GM18519 (cell line): Measurements from ENCODE around the gene PAQR9.

Source experiments
- ATAC-seq: cut with Tn5 transposase; IDR thresholded peaks from one replicate; pipeline ENCODE4 v1.9.1; 2021; ENCODE audit warnings: mild to moderate bottlenecking, moderate library complexity; ENCODE audit not compliant: unreplicated experiment, low FRiP score

PAQR9 gene

DNA sequence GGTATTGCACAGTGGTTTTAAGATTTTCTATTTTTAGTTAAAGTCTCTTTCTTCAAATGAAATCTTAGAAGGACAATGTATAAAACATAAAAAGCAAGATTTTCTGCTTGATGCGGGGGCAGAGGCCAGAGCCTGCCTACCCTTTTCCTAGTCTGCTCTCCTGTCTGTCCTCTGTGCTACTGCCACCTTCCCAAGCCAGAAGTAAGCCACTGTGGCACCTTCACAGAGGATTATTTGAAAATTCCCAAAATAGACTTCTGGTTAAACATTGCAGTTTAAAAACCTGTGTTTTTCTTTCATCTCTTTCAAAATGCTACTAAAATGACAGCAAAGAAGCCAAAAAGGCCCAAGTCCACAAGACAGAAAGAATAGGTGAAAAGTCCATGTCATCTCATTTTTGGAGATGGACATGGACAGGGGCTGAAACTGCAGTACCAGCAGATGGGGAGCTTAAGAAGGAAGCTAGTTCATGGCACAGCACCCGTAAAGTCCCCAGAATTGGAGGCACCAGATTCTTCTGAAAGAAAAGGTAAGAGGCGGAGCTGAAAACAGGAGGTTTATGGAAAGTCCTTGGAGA lies 37.0 kb downstream of the PAQR9 start:
- ATAC-seq = no peak

DNA sequence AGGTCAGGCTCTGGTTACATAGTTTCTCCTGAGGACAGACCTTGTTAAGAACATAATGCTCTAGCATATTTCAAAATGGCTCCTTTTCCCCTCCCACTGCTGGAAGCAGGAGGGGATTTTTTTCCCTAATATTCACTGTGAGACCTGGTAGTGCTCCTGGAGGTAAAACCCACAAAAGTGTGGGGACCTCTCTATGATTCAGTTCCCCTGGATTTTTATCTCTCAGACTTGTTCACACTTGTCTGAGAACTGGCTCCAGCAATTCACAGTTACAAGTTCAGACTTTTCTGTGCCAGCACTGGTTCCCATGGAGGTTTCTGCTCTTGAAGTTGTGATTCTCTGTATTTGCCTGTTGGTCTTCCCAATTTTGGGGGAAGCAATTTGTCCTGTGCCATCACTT lies 38.3 kb downstream of the PAQR9 start:
- no peak for ATAC-seq

DNA sequence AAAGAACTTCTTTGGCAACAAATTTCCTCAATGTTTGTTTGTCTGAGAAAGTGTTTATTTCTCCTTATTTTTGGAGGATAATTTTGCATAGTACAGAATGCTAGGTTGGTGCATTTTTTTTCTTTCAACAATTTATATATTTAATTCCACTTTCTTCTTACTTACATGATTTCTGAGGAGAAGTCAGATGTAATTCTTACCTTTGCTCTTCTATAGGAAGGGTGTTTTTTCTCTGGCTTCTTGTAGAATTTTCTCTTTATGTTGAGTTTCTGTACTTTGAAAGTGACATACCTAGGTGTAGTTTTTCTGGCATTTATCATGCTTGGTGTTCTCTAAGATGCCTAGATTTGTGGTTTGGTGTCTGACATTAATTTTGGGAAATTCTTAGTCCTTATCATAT lies 39.8 kb downstream of the PAQR9 start:
- ATAC-seq = no peak

DNA sequence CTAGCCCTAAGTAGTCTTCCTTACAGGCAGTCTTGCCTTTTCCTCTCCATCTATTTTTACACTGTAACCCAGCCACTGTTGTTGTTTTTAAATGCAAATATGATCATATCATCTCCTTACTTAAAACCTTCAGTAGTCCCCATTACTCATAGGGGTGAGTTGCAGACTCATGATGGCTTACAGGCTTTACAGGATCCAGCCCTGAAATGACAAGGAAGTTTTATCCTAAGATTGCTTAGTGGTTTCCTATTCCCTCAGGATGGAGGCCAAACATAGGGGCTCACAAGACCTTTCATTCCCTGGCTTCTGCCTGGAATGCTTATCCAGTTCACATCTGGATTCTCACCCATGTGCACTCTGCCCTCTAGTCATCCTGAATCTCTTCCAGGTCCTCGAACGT lies 46.9 kb downstream of the PAQR9 start:
- no peak for ATAC-seq

DNA sequence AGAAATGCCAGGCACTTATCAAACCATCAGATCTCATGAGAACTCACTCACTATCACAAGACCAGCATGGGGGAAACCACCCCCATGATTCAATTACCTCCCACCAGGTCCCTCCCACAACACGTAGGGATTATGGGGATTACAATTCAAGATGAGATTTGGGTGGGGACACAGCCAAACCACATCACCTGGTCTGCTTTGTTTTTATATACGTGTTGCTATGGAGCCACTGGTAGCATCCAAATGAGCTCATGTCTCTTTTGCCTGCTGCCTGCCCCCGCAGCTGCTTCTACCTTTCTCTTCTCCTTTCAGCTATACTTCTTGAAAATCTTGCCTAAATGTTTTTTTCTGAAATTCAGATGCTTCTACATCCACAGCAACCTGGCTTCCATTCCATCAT lies 47.8 kb downstream of the PAQR9 start:
- no peak for ATAC-seq

DNA sequence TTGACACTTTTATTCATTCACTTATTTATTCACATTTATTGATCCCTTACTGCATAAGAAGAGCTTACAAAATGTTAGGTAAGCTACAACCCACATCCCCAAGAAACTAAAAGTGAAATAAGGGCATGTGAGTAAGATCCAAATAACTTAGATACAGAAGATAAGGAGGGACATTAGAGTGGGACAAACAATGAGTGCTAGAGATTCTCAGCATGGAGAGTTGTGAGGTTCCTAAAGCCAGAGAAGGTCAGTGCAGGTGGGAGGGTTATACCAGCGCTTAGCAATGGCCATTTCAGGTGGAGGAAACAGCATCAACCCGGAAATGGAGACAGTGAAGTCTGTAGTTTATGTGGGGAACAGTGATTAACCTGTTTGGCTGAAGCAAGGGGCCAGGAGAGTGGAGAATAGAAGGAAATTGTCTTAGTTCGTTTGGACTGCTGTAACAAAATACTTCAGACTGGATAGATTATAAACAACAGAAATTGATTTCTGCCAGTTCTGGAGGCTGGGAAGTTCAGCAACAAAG lies 49.1 kb downstream of the PAQR9 start:
- ATAC-seq = no peak

DNA sequence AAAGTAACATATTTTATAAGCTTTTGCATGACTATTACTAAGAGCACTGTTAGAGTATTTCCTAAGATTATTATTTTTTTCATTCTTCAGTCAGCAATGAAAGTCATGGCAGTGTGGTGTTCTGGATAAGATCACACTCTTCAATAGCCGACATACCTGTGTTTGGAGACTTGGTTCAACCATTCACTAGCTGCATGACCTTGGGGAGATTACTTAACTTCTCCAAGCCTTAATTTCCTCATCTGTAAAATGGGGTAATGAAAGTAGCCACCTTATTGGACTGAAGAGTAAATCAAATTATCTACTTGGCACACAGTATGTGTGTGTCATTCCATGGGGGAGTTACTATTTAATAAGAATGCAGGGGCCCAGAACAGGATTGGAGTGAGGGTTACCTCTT lies 50.0 kb downstream of the PAQR9 start:
- ATAC-seq = no peak

DNA sequence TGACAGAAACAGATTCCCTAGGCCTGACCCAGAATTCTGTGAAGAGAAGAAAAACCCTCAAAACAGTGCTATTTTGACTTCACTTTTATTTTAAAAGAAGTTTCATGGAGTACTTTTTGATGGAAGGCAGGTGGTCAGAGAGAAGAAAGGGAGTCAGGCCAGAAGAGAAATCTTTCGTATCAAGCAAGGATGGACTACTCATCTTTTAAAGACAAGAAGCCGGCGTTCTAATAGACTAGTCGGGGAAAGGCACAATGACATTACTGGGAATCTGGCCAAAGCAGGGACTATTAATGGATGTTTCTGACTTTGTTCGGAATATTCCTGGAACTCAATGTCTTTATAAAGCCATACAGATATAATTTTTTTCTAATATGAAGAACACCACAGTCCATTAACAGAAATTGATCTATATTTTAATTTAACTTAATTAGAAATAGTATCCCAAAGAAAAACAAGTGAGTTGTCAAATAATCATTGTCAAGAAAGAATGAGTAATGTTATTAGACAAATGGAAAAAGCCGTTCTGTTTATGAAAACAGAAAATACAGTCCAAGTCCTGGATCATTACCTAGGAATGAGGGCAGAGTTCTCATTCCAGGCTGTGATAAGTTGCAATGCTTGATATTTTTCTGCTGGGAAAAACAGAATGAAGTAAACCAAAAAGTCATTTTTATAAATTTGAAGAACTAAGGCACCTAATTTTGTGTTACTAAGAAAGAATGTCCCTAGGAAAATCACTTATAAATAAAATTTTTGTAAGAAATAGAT lies 50.9 kb downstream of the PAQR9 start:
- ATAC-seq = no peak
